Prostate gland (tissue), 2 donors: Measurements from ENCODE around the gene PGA5.
"Not testable (repeated sequence)": the region's sequence is repeated elsewhere in the genome, so short reads cannot be mapped to it uniquely, and the experiment has no call there.

ENCODE experiments used
- CTCF ChIP-seq, 4 experiments: fragments of 200-600 bp in 2 of 4; fragments of 450-650 bp in 2 of 4; sonication (generic) in 2 of 4; IDR thresholded peaks; 1 replicate in 3 of 4; 2 replicates in 1 of 4; pipeline ENCODE4 v1.5.1; 2016 to 2019; ENCODE audit warnings: antibody characterized with exemption in 4 of 4, mild to moderate bottlenecking in 2 of 4, moderate library complexity in 2 of 4
- POLR2A ChIP-seq: fragments of 450-650 bp; IDR thresholded peaks from one replicate; pipeline ENCODE4 v1.6.1; 2016; ENCODE audit warnings: antibody characterized with exemption, mild to moderate bottlenecking

GRCh38 chr11:61207636-61208310, 33.2 kb upstream of the PGA5 start:
- not testable (repeated sequence) for TF ChIP-seq CTCF (IDR thresholded peaks at IDR 0.05); POLR2A
